ENCODE measurements around the gene GNB3.

Gene GNB3

DNA sequence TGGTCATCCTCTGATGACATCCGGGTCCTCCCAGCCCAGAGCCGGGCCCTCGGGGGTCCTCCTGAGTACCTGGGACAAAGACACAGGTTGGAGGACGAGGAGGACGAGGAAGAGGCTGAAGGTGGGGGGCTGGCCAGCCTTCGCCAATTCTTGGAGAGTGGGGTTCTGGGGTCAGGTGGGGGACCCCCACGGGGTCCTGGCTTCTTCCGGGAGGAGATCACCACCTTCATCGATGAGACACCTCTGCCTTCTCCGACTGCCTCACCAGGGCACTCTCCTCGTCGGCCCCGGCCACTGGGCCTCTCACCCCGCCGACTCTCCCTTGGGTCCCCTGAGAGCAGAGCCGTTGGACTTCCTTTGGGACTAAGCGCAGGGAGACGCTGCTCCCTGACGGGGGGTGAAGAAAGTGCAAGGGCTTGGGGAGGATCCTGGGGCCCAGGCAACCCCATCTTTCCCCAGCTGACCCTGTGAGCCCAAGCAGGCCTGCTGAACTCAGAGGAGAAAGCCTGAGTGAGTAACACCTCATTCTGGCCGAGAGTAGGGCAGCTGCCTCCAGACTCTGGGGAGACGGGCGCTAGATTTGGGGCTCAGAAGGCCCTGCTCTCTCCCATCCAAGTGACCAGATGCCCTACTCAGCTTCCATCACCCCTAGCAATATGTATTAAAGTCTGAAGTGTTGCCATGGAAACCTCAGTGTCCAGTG is 13.8 kb upstream of the GNB3 start:
- DNase-seq: no peak
- H3K27me3 Mint-ChIP-seq: peaks cover 99% of the 10 kb centered on the region
- no peaks in the 10 kb centered on the region for H3K36me3 Mint-ChIP-seq
- peak overlapping the region; percentile 39 for H3K4me3 Mint-ChIP-seq
- no peaks in the 10 kb centered on the region for H3K9me3 Mint-ChIP-seq
- H3K4me1 Mint-ChIP-seq: peaks cover 27% of the 10 kb centered on the region
- CTCF ChIA-PET: interaction anchor here (0.8 to 7.8 kb wide), 8 partner anchors 12 to 138 kb away, joined by 3 to 91 read pairs (median 4); partner anchors contain the start of genes MLF2 and ZNF384
- no peak overlapping the region for H3K27ac Mint-ChIP-seq

GRCh38 chr12:6827437-6827911 is 13.3 kb upstream of the GNB3 start:
- peak overlapping the region; percentile 39 for H3K4me3 Mint-ChIP-seq

GRCh38 chr12:6827982-6828780 is 12.5 kb upstream of the GNB3 start, which contains the start of gene P3H3:
TSS of gene P3H3 (plus strand) at chr12:6828407. CDS start at chr12:6828441, 34 bp downstream.
- Mint-ChIP-seq H3K4me3 (peak within 1 kb of the TSS; percentile 71), H3K27me3 (peaks cover 91% of the 10 kb centered on the region), H3K36me3 (no peaks in the 10 kb centered on the region), H3K4me1 (peaks cover 25% of the 10 kb centered on the region), H3K27ac (no peak within 1 kb of the TSS), H3K9me3 (no peaks in the 10 kb centered on the region)
- DNase-seq: no peak
- CTCF ChIA-PET: interaction anchor here (0.8 to 1.7 kb wide), 10 partner anchors 9 to 75 kb away, joined by 3 to 7 read pairs (median 4); partner anchors contain the start of genes MLF2 and SPSB2

More at GRCh38 chr12:6827437-6827911, 13.3 kb upstream of the GNB3 start:
- no peaks in the 10 kb centered on the region for H3K9me3 Mint-ChIP-seq
- H3K36me3 Mint-ChIP-seq: no peaks in the 10 kb centered on the region
- DNase-seq: peak; percentile 73
- peaks cover 98% of the 10 kb centered on the region for H3K27me3 Mint-ChIP-seq
- CTCF ChIA-PET: interaction anchor here (1.1 to 7.8 kb wide), 5 partner anchors 11 to 75 kb away, joined by 3 to 91 read pairs (median 4); partner anchors contain the start of gene MLF2
- H3K27ac Mint-ChIP-seq: no peak overlapping the region
- H3K4me1 Mint-ChIP-seq: peaks cover 25% of the 10 kb centered on the region

- Mint-ChIP-seq H3K9me3 (no peaks in the 10 kb centered on the region), H3K27me3 (peaks cover 90% of the 10 kb centered on the region), H3K27ac (no peak overlapping the region), H3K4me3 (peak overlapping the region; percentile 71), H3K36me3 (no peaks in the 10 kb centered on the region), H3K4me1 (peaks cover 25% of the 10 kb centered on the region)
- CTCF ChIA-PET: interaction anchor here (0.8 to 1.7 kb wide), 10 partner anchors 8 to 207 kb away, joined by 3 to 7 read pairs (median 4); partner anchors contain the start of genes MLF2 and SPSB2
- DNase-seq: peak; percentile 45
Observed at GRCh38 chr12:6828781-6829535, 11.8 kb upstream of the GNB3 start.

- Mint-ChIP-seq H3K4me1 (peaks cover 25% of the 10 kb centered on the region), H3K27me3 (peaks cover 83% of the 10 kb centered on the region), H3K36me3 (no peaks in the 10 kb centered on the region), H3K4me3 (peak overlapping the region; percentile 71), H3K27ac (no peak overlapping the region), H3K9me3 (no peaks in the 10 kb centered on the region)
- no peak for DNase-seq
- CTCF ChIA-PET: interaction anchor here (1.0 to 1.5 kb wide), 5 partner anchors 10 to 208 kb away, joined by 3 to 7 read pairs (median 5); no protein-coding TSS in a partner anchor
Observed at GRCh38 chr12:6829536-6830220, 11.0 kb upstream of the GNB3 start.

GRCh38 chr12:6830286-6830890 is 10.3 kb upstream of the GNB3 start:
- Mint-ChIP-seq H3K4me1 (peaks cover 23% of the 10 kb centered on the region), H3K27me3 (peaks cover 76% of the 10 kb centered on the region)

GRCh38 chr12:6830999-6831398 is 9.7 kb upstream of the GNB3 start:
- H3K27ac Mint-ChIP-seq: no peak overlapping the region
- H3K9me3 Mint-ChIP-seq: no peaks in the 10 kb centered on the region
- H3K4me3 Mint-ChIP-seq: no peak overlapping the region

More at GRCh38 chr12:6830286-6830890, 10.3 kb upstream of the GNB3 start:
- Mint-ChIP-seq H3K9me3 (no peaks in the 10 kb centered on the region), H3K36me3 (no peaks in the 10 kb centered on the region), H3K27ac (no peak overlapping the region), H3K4me3 (no peak overlapping the region)
- CTCF ChIA-PET: interaction anchor here (0.8 to 1.4 kb wide), 4 partner anchors 39 to 76 kb away, joined by 3 to 5 read pairs (median 3); no protein-coding TSS in a partner anchor
- no peak for DNase-seq

DNA sequence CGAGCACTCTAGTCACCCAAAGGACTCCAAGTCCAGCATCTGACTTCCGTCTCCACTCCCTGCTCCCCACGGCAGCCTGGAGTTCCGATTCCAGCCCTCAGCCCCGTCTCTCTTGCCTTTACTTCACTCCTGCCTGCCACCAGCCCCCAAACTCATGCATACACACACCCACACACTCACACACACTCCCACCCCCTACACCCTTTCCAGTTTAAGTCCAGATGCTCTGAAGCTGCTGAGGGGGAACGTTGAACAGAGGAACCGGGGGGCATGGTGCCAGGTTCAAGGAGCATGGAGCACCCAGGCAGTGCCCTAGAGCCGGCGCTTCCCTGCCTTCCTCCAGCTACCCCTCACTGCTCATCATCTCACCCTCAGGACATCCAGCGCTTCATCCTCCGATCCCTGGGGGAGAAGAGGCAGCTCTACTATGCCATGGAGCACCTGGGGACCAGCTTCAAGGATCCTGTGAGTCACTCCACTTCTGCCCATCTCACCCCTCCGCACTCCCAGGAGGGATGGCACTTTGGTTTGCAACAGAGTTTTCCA is 9.2 kb upstream of the GNB3 start:
- CTCF ChIA-PET: interaction anchor here (0.6 to 1.9 kb wide), 4 partner anchors 15 to 78 kb away, joined by 3 to 5 read pairs (median 3); partner anchors contain the start of gene MLF2
- DNase-seq: no peak
- Mint-ChIP-seq H3K4me1 (peaks cover 21% of the 10 kb centered on the region), H3K4me3 (no peak overlapping the region), H3K27me3 (peaks cover 64% of the 10 kb centered on the region), H3K27ac (no peak overlapping the region), H3K36me3 (no peaks in the 10 kb centered on the region), H3K9me3 (no peaks in the 10 kb centered on the region)

More at GRCh38 chr12:6830999-6831398, 9.7 kb upstream of the GNB3 start:
- Mint-ChIP-seq H3K36me3 (no peaks in the 10 kb centered on the region), H3K4me1 (peaks cover 21% of the 10 kb centered on the region), H3K27me3 (peaks cover 70% of the 10 kb centered on the region)
- DNase-seq: no peak
- CTCF ChIA-PET: interaction anchor here (0.6 to 1.1 kb wide), 4 partner anchors 15 to 54 kb away, joined by 3 read pairs; no protein-coding TSS in a partner anchor

DNA sequence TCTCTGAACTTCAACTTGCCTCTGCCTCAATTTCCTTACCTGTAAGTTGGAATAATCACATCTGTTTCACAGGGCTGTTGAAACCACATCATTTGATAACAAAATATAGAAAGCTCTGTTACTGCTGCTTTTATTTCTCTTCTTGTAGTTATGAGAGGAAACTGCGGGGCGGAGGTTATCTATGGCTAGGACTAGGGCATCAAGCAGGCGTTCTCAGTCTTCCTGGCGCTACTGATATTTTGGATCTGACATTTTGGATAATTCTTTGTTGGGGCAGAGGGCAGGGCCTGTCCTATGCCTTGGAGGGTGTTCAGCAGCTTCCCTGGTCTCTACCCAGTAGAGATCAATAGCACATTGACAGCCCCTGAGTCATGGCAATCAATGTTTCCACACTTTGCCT is 8.6 kb upstream of the GNB3 start:
- H3K36me3 Mint-ChIP-seq: no peaks in the 10 kb centered on the region
- H3K4me1 Mint-ChIP-seq: peaks cover 20% of the 10 kb centered on the region
- H3K27ac Mint-ChIP-seq: no peak overlapping the region
- H3K4me3 Mint-ChIP-seq: no peak overlapping the region
- no peaks in the 10 kb centered on the region for H3K9me3 Mint-ChIP-seq
- DNase-seq: no peak
- H3K27me3 Mint-ChIP-seq: peaks cover 61% of the 10 kb centered on the region
- CTCF ChIA-PET: interaction anchor here (1.0 to 1.9 kb wide), 2 partner anchors 40 to 79 kb away, joined by 3 to 5 read pairs; partner anchors contain the start of gene MLF2

DNA sequence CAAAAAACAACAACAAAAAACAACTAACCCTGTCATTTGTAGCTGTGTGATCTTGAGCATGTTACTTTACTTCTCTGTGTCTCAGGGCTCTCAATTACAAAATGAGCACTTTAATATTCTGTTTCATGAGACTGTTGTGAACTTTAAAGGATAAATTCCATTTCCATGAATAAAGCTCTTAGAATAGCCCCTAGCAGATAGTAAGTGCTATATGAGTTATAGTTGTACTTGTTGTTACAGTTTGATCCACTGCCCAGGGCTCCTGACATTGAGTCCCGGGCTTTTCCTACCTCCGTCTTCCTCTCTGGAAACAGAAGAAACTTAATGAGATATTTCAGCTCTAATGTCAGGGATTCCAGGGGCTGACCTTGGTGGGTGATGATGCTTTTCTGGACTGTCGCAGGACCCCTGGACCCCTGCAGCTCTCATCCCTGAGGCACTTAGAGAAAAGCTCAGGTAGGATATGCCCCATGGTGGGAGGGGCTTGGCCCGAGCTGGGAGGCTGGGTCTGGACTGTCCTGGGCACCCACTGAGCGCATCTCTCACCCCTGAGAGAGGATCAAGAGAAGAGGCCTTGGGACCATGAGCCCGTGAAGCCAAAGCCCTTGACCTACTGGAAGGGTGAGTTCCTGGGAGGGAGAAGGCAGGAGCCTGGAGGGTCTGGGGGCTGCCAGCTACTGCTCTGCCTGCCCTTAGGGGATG is 7.4 kb upstream of the GNB3 start:
- Mint-ChIP-seq H3K4me3 (no peak overlapping the region), H3K27ac (no peak overlapping the region), H3K4me1 (peaks cover 12% of the 10 kb centered on the region), H3K36me3 (no peaks in the 10 kb centered on the region), H3K27me3 (peaks cover 50% of the 10 kb centered on the region), H3K9me3 (no peaks in the 10 kb centered on the region)
- no peak for DNase-seq
- CTCF ChIA-PET: interaction anchor here (1.7 to 4.4 kb wide), 6 partner anchors 10 to 212 kb away, joined by 5 to 30 read pairs (median 6); partner anchors contain the start of genes MLF2 and SPSB2

- CTCF ChIA-PET: interaction anchor here (1.0 to 4.4 kb wide), 12 partner anchors 9 to 263 kb away, joined by 3 to 38 read pairs (median 6); partner anchors contain the start of genes CDCA3, MLF2, SPSB2 and USP5
- Mint-ChIP-seq H3K36me3 (no peaks in the 10 kb centered on the region), H3K9me3 (no peaks in the 10 kb centered on the region), H3K27ac (no peak overlapping the region), H3K4me1 (peaks cover 6% of the 10 kb centered on the region), H3K27me3 (peaks cover 48% of the 10 kb centered on the region), H3K4me3 (no peak overlapping the region)
- DNase-seq: no peak
Observed at GRCh38 chr12:6834254-6834653, 6.5 kb upstream of the GNB3 start.

GRCh38 chr12:6834873-6835272 is 5.9 kb upstream of the GNB3 start:
- CTCF ChIA-PET: interaction anchor here (1.0 to 4.4 kb wide), 13 partner anchors 9 to 264 kb away, joined by 3 to 38 read pairs (median 5); partner anchors contain the start of genes CDCA3, MLF2, SPSB2 and USP5
- Mint-ChIP-seq H3K36me3 (no peaks in the 10 kb centered on the region), H3K4me3 (no peak overlapping the region), H3K27me3 (peaks cover 44% of the 10 kb centered on the region), H3K4me1 (peaks cover 4% of the 10 kb centered on the region), H3K27ac (no peak overlapping the region), H3K9me3 (no peaks in the 10 kb centered on the region)
- no peak for DNase-seq

Measured in activated naive CD4-positive, alpha-beta T cell treated with anti-CD3 and anti-CD28 coated beads, Interleukin-2, amount 10 ng/mL, durations not matched to agents 7 days and 5 days (primary cell).